A673 (cell line): ENCODE data around the gene MEIG1. TPM values are rescaled to one million over a fixed set of nuclear protein-coding genes. Genes with fewer than 3 reads are reported as not detected.
"Not testable (repeated sequence)": the region's sequence is repeated elsewhere in the genome, so short reads cannot be mapped to it uniquely, and the experiment has no call there.

Experiments used
- BruUV-seq: library from RNA; stranded (reverse); fragments of 400-500 nt; replicated peaks from 2 replicates; lab custom pipeline; 2021; lab: Mats Ljungman, UMichigan
- CTCF ChIA-PET: fragments of 300-600 bp; sonication (Branson Sonifier 250); formaldehyde crosslinking; loops from one replicate; lab custom pipeline; 2022; ENCODE audit warnings: antibody characterized with exemption; lab: Charles Lee
- POLR2A ChIA-PET: fragments of 300-600 bp; sonication (Branson Sonifier 250); formaldehyde crosslinking; loops from one replicate; lab custom pipeline; 2022; ENCODE audit warnings: antibody characterized with exemption; ENCODE audit not compliant: low non-redundant PET; lab: Charles Lee
- DNase-seq: peaks from one replicate; pipeline ENCODE4 v3.0.0-alpha.2; 2015; ENCODE audit warnings: low spot score
- H3K27ac ChIP-seq: fragments of 200-600 bp; sonication (generic); 2 replicates; pipeline ENCODE4 v1.5.1; 2016; ENCODE audit warnings: mixed run types, low read depth, mild to moderate bottlenecking, mixed read lengths, antibody characterized with exemption, low read length; ENCODE audit not compliant: poor library complexity, severe bottlenecking
- H3K27me3 ChIP-seq: fragments of 200-600 bp; sonication (generic); replicated peaks from 2 replicates; pipeline ENCODE4 v1.6.1; 2017; ENCODE audit warnings: mixed run types, low read depth, mild to moderate bottlenecking, mixed read lengths, antibody characterized with exemption, low read length; ENCODE audit not compliant: insufficient read depth, poor library complexity
- H3K36me3 ChIP-seq: fragments of 200-600 bp; sonication (generic); 2 replicates; pipeline ENCODE4 v1.6.1; 2016; ENCODE audit warnings: mixed run types, mild to moderate bottlenecking, mixed read lengths, antibody characterized with exemption, low read length; ENCODE audit not compliant: insufficient read depth, poor library complexity, severe bottlenecking
- H3K4me1 ChIP-seq: fragments of 200-600 bp; sonication (generic); 2 replicates; pipeline ENCODE4 v1.6.1; 2017; ENCODE audit warnings: mixed run types, mild to moderate bottlenecking, mixed read lengths, antibody characterized with exemption, low read length; ENCODE audit not compliant: insufficient read depth, poor library complexity, severe bottlenecking
- H3K4me3 ChIP-seq: fragments of 200-600 bp; sonication (generic); 2 replicates; pipeline ENCODE4 v1.5.1; 2016; ENCODE audit warnings: low read depth, mixed run types, mild to moderate bottlenecking, mixed read lengths, low read length; ENCODE audit not compliant: poor library complexity, severe bottlenecking
- H3K9me3 ChIP-seq: fragments of 200-600 bp; sonication (generic); 2 replicates; pipeline ENCODE4 v1.6.1; 2016; ENCODE audit warnings: mixed run types, low read depth, mild to moderate bottlenecking, mixed read lengths, antibody characterized with exemption, low read length; ENCODE audit not compliant: poor library complexity, severe bottlenecking
- EZH2 ChIP-seq: fragments of 200-600 bp; sonication (generic); IDR thresholded peaks from 2 replicates; pipeline ENCODE4 v1.6.1; 2017; ENCODE audit warnings: borderline replicate concordance, low read depth, mild to moderate bottlenecking, mixed read lengths, antibody characterized with exemption, low read length; ENCODE audit not compliant: poor library complexity, severe bottlenecking
- intact Hi-C: fragments of 100-400 bp; cut with micrococcal nuclease; formaldehyde crosslinking; loops from one replicate; pipeline ENCODE4 v1.10.0; 2022; ENCODE audit not compliant: unreplicated experiment
- total RNA-seq: library from RNA; stranded (reverse); gene quantifications from 2 replicates; pipeline ENCODE4 v1.2.3, GENCODE V29; 2021
- TF ChIP-seq, protein P1 (sequence below): fragments of 300-800, 200-600 bp; sonication (generic); conservative IDR thresholded peaks from 2 replicates; pipeline ENCODE4 v1.5.1; 2017; ENCODE audit warnings: low read depth, mild to moderate bottlenecking, antibody characterized with exemption, low read length, moderate library complexity, mixed read lengths

Gene MEIG1
- total RNA-seq, 1 experiment from 2014 or later = not detected

- intact Hi-C loops, H3K27me3 ChIP-seq, CTCF ChIA-PET, BruUV-seq, H3K4me1 ChIP-seq, H3K9me3 ChIP-seq, POLR2A ChIA-PET, H3K27ac ChIP-seq, H3K4me3 ChIP-seq, DNase-seq: not testable (repeated sequence)
- H3K36me3 ChIP-seq = peaks cover 19% of the 10 kb centered on the region
Observed at GRCh38 chr10:14942950-14943338, 16.2 kb upstream of the MEIG1 start.

- Histone ChIP-seq H3K27me3 (no peaks in the 10 kb centered on the region), H3K27ac (no peak overlapping the region), H3K36me3 (peaks cover 19% of the 10 kb centered on the region), H3K4me1 (no peaks in the 10 kb centered on the region), H3K4me3 (no peak overlapping the region), H3K9me3 (no peaks in the 10 kb centered on the region)
- POLR2A ChIA-PET = interaction anchor here (0.6 kb wide), 1 partner anchor 15 kb away, joined by 10 read pairs; no protein-coding TSS in a partner anchor
- BruUV-seq = no TSS peak
- intact Hi-C loops = no loop called here
- CTCF ChIA-PET = interaction anchor here (0.7 kb wide), 1 partner anchor 14 kb away, joined by 14 read pairs; no protein-coding TSS in a partner anchor
- no peak for DNase-seq
- TF ChIP-seq, protein P1, sequence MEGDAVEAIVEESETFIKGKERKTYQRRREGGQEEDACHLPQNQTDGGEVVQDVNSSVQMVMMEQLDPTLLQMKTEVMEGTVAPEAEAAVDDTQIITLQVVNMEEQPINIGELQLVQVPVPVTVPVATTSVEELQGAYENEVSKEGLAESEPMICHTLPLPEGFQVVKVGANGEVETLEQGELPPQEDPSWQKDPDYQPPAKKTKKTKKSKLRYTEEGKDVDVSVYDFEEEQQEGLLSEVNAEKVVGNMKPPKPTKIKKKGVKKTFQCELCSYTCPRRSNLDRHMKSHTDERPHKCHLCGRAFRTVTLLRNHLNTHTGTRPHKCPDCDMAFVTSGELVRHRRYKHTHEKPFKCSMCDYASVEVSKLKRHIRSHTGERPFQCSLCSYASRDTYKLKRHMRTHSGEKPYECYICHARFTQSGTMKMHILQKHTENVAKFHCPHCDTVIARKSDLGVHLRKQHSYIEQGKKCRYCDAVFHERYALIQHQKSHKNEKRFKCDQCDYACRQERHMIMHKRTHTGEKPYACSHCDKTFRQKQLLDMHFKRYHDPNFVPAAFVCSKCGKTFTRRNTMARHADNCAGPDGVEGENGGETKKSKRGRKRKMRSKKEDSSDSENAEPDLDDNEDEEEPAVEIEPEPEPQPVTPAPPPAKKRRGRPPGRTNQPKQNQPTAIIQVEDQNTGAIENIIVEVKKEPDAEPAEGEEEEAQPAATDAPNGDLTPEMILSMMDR = no peak
- no peak for TF ChIP-seq EZH2
Observed at GRCh38 chr10:14945108-14945507, 14.1 kb upstream of the MEIG1 start.

DNA sequence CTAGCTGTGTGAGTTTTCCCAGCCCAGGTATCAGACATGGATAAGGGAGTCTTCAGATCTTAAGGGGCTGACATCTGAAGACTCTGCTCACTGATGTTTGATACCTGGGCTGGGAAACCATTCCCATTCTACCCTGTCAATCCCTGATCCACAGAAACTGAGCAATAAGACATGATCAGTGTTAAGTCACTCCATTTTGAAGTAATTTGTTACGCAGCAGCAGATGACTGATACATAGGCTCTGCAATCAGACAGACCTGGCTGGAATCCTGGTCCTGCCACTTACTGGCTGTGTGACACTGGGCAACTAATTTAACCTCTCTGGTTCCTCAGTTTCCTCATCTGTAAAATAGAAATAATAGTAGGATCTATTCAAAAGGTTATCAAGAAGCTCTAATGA, 11.9 kb upstream of the MEIG1 start:
- no peak overlapping the region for H3K27ac ChIP-seq
- H3K36me3 ChIP-seq = peaks cover 19% of the 10 kb centered on the region
- no peaks in the 10 kb centered on the region for H3K27me3 ChIP-seq
- no peak overlapping the region for H3K4me3 ChIP-seq
- DNase-seq = no peak
- ChIA-PET CTCF (no interaction called here), POLR2A (no interaction called here)
- no peak for TF ChIP-seq EZH2
- no peaks in the 10 kb centered on the region for H3K9me3 ChIP-seq
- intact Hi-C loops = no loop called here
- no TSS peak for BruUV-seq
- no peaks in the 10 kb centered on the region for H3K4me1 ChIP-seq

- Histone ChIP-seq H3K9me3 (no peaks in the 10 kb centered on the region), H3K27ac (no peak overlapping the region), H3K36me3 (peaks cover 15% of the 10 kb centered on the region), H3K4me3 (no peak overlapping the region), H3K27me3 (no peaks in the 10 kb centered on the region), H3K4me1 (peaks cover 6% of the 10 kb centered on the region)
- BruUV-seq = no TSS peak
- intact Hi-C loops = no loop called here
- CTCF ChIA-PET = no interaction called here
- POLR2A ChIA-PET = no interaction called here
- no peak for DNase-seq
- TF ChIP-seq EZH2 = no peak
- TF ChIP-seq, protein P1 = no peak
Observed at GRCh38 chr10:14949291-14949690, 9.9 kb upstream of the MEIG1 start.
